ENCODE results near the gene PTBP1. TPM values are rescaled to one million over a fixed set of nuclear protein-coding genes. Genes with fewer than 3 reads are reported as not detected.

Gene PTBP1
- polyA plus RNA-seq, 3 donors, result 62.4 to 117 (median 81.6) TPM

- H3K4me3 Mint-ChIP-seq, result no peak overlapping the region
- no peaks in the 10 kb centered on the region for H3K36me3 ChIP-seq (replicated peaks in 1 of 2; ENCODE audit: control insufficient read depth in 1 of 2, insufficient read depth in 2 of 2, low read length in 2 of 2)
- H3K4me1 Mint-ChIP-seq, result no peaks in the 10 kb centered on the region
- no peaks in the 10 kb centered on the region for H4K20me1 ChIP-seq (ENCODE audit: insufficient read depth, low read length)
- intact Hi-C loops (cut with micrococcal nuclease), result no loop called here
- H3K9me3 ChIP-seq (replicated peaks in 1 of 2; ENCODE audit: control insufficient read depth in 1 of 2, insufficient read depth in 1 of 2, low read length in 2 of 2), result peaks cover 2 to 13% of the 10 kb centered on the region in 2 donors
- H3K4me1 ChIP-seq (ENCODE audit: control insufficient read depth in 1 of 2, insufficient read depth in 2 of 2, low read length in 2 of 2), result no peaks in the 10 kb centered on the region
- 95% methylated on average over 5 of the region's 6 CpGs for WGBS (ENCODE audit: insufficient coverage)
- peaks cover 5 to 21% (median 8%) of the 10 kb centered on the region in 3 donors for H3K27me3 Mint-ChIP-seq (ENCODE audit: low read depth in 3 of 3)
- no peak overlapping the region for H3K4me2 ChIP-seq (replicated peaks; ENCODE audit: extremely low read depth, low read length, poor library complexity, severe bottlenecking)
- H3K36me3 Mint-ChIP-seq, result no peaks in the 10 kb centered on the region
- H3K9ac ChIP-seq (ENCODE audit: insufficient read depth, low read length, poor library complexity, severe bottlenecking), result no peak overlapping the region
- TF ChIP-seq CTCF (IDR thresholded peaks at IDR 0.05), result no peak
- H3K9me3 Mint-ChIP-seq, result peaks cover 7 to 22% (median 18%) of the 10 kb centered on the region in 7 donors
- H3K79me2 ChIP-seq (ENCODE audit: insufficient read depth, low read length), result no peaks in the 10 kb centered on the region
- no peaks in the 10 kb centered on the region for H3K27me3 ChIP-seq (ENCODE audit: control insufficient read depth in 2 of 2, insufficient read depth in 2 of 2, low read length in 2 of 2)
- DNase-seq, result no peak
- no peak overlapping the region for H2AFZ ChIP-seq (ENCODE audit: insufficient read depth, low read depth, low read length, poor library complexity, severe bottlenecking)
- H3K27ac ChIP-seq (ENCODE audit: low read depth in 1 of 2, low read length in 2 of 2), result no peak overlapping the region
- no peak overlapping the region for H3K27ac Mint-ChIP-seq
- H3K4me3 ChIP-seq (replicated peaks in 1 of 3; ENCODE audit: low read depth in 2 of 3, low read length in 3 of 3), result no peak overlapping the region
These were observed 33.4 kb upstream of the PTBP1 start for GRCh38 chr19:763869-764268.

GRCh38 chr19:764301-764700 lies 33.0 kb upstream of the PTBP1 start:
- H3K4me2 ChIP-seq (replicated peaks; ENCODE audit: extremely low read depth, low read length, poor library complexity, severe bottlenecking), result no peak overlapping the region
- WGBS (ENCODE audit: insufficient coverage), result 95% methylated on average over 9 of the region's 12 CpGs
- Mint-ChIP-seq H3K27me3 (ENCODE audit: low read depth in 3 of 3) (peaks cover 5 to 20% (median 8%) of the 10 kb centered on the region in 3 donors), H3K4me3 (no peak overlapping the region), H3K27ac (no peak overlapping the region), H3K4me1 (no peaks in the 10 kb centered on the region), H3K36me3 (no peaks in the 10 kb centered on the region), H3K9me3 (peaks cover 3 to 17% (median 14%) of the 10 kb centered on the region in 7 donors)
- intact Hi-C loops (cut with micrococcal nuclease), result no loop called here
- H4K20me1 ChIP-seq (ENCODE audit: insufficient read depth, low read length), result no peaks in the 10 kb centered on the region
- H3K9me3 ChIP-seq (replicated peaks in 1 of 2; ENCODE audit: control insufficient read depth in 1 of 2, insufficient read depth in 1 of 2, low read length in 2 of 2), result peaks cover 0 to 9% of the 10 kb centered on the region in 2 donors
- no peak overlapping the region for H3K4me3 ChIP-seq (replicated peaks in 1 of 3; ENCODE audit: low read depth in 2 of 3, low read length in 3 of 3)
- no peaks in the 10 kb centered on the region for H3K4me1 ChIP-seq (ENCODE audit: control insufficient read depth in 1 of 2, insufficient read depth in 2 of 2, low read length in 2 of 2)
- H2AFZ ChIP-seq (ENCODE audit: insufficient read depth, low read depth, low read length, poor library complexity, severe bottlenecking), result no peak overlapping the region
- H3K79me2 ChIP-seq (ENCODE audit: insufficient read depth, low read length), result no peaks in the 10 kb centered on the region
- H3K9ac ChIP-seq (ENCODE audit: insufficient read depth, low read length, poor library complexity, severe bottlenecking), result no peak overlapping the region
- H3K36me3 ChIP-seq (replicated peaks in 1 of 2; ENCODE audit: control insufficient read depth in 1 of 2, insufficient read depth in 2 of 2, low read length in 2 of 2), result no peaks in the 10 kb centered on the region
- H3K27ac ChIP-seq (ENCODE audit: low read depth in 1 of 2, low read length in 2 of 2), result no peak overlapping the region
- DNase-seq, result no peak
- H3K27me3 ChIP-seq (ENCODE audit: control insufficient read depth in 2 of 2, insufficient read depth in 2 of 2, low read length in 2 of 2), result no peaks in the 10 kb centered on the region
- no peak for TF ChIP-seq CTCF (IDR thresholded peaks at IDR 0.05)
